ENCODE data around the gene TREML4.

GRCh38 chr6:41199552-41200246, 28.4 kb upstream of the TREML4 start:
- TF ChIP-seq YY1 (IDR thresholded peaks at IDR 0.05; ENCODE audit: insufficient read depth, insufficient read length) (no peak), SUZ12 (IDR thresholded peaks at IDR 0.05; ENCODE audit: extremely low read depth, insufficient read depth, insufficient read length) (no peak)
